IMR-90 (cell line): Measurements from ENCODE around the gene OR7D2.

Experiments
- BHLHE40 ChIP-seq: fragments of 150-350 bp; IDR thresholded peaks from 2 replicates; pipeline ENCODE4 v1.6.1; 2016; ENCODE audit warnings: mild to moderate bottlenecking, low read depth, low read length
- FOS ChIP-seq: fragments of 150-350 bp; IDR thresholded peaks from 2 replicates; pipeline ENCODE4 v1.6.1; 2016; ENCODE audit warnings: low read depth, low read length
- POLR2A ChIP-seq: IDR thresholded peaks from 2 replicates; pipeline ENCODE4 v1.6.1; 2012; ENCODE audit warnings: mild to moderate bottlenecking, low read depth, low read length
- RAD21 ChIP-seq: IDR thresholded peaks from 2 replicates; pipeline ENCODE4 v1.6.1; 2012; ENCODE audit warnings: low read length, improper control_type of control experiment
- TF ChIP-seq, protein P1 (sequence below): conservative IDR thresholded peaks from 2 replicates; pipeline ENCODE4 v1.5.1; 2012; ENCODE audit warnings: mild to moderate bottlenecking, low read depth, low read length, improper control_type of control experiment
- TF ChIP-seq, protein P2 (sequence below): fragments of 150-350 bp; IDR thresholded peaks from 2 replicates; pipeline ENCODE4 v1.6.1; 2017; ENCODE audit warnings: mild to moderate bottlenecking, antibody characterized with exemption, low read length, low read depth

DNA sequence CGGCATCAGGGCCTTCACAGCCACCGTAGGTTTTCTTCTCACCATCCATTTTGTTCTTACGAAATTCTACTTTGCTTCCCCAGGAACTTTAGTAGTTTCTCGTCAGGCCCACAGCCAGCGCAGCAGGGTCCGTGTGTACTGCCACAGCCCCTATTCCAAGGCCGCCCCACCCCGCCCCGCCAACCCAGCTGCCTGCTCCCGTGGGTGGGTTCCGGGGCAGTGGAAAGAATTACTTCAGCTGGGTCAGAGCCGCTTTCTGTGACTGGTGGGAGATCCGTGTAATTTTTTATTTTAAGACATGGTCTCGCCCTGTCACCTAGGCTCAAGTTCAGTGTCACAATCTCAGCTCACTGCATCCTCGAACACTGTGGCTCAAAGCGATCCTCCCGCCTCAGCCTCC is 4.2 kb downstream of the OR7D2 start:
- no peak for TF ChIP-seq POLR2A
- TF ChIP-seq, protein P1, sequence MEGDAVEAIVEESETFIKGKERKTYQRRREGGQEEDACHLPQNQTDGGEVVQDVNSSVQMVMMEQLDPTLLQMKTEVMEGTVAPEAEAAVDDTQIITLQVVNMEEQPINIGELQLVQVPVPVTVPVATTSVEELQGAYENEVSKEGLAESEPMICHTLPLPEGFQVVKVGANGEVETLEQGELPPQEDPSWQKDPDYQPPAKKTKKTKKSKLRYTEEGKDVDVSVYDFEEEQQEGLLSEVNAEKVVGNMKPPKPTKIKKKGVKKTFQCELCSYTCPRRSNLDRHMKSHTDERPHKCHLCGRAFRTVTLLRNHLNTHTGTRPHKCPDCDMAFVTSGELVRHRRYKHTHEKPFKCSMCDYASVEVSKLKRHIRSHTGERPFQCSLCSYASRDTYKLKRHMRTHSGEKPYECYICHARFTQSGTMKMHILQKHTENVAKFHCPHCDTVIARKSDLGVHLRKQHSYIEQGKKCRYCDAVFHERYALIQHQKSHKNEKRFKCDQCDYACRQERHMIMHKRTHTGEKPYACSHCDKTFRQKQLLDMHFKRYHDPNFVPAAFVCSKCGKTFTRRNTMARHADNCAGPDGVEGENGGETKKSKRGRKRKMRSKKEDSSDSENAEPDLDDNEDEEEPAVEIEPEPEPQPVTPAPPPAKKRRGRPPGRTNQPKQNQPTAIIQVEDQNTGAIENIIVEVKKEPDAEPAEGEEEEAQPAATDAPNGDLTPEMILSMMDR: no peak
- no peak for TF ChIP-seq FOS
- TF ChIP-seq BHLHE40: no peak
- TF ChIP-seq RAD21: no peak
- TF ChIP-seq, protein P2, sequence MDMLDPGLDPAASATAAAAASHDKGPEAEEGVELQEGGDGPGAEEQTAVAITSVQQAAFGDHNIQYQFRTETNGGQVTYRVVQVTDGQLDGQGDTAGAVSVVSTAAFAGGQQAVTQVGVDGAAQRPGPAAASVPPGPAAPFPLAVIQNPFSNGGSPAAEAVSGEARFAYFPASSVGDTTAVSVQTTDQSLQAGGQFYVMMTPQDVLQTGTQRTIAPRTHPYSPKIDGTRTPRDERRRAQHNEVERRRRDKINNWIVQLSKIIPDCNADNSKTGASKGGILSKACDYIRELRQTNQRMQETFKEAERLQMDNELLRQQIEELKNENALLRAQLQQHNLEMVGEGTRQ: no peak
